Stomach smooth muscle (tissue), 2 donors: ENCODE data around the gene KIAA1549.

Source experiments
- H3K27ac ChIP-seq: one replicate; pipeline ENCODE4 v1.7.0; 2013; ENCODE audit warnings: mild to moderate bottlenecking, low read length, inconsistent platforms
- H3K27me3 ChIP-seq, 2 donors: one replicate each; pipeline ENCODE4 v1.7.0; 2013; ENCODE audit warnings: low read length in 2 of 2; ENCODE audit not compliant: insufficient read depth in 2 of 2, control insufficient read depth in 1 of 2
- H3K36me3 ChIP-seq, 2 donors: one replicate each; pipeline ENCODE4 v1.7.0; 2013; ENCODE audit warnings: low read length in 2 of 2; ENCODE audit not compliant: control insufficient read depth in 2 of 2, insufficient read depth in 2 of 2
- H3K4me1 ChIP-seq: one replicate; pipeline ENCODE4 v1.7.0; 2013; ENCODE audit warnings: low read length; ENCODE audit not compliant: control insufficient read depth, insufficient read depth
- H3K4me3 ChIP-seq, 2 donors: one replicate each; pipeline ENCODE4 v1.7.0; 2013; ENCODE audit warnings: low read length in 2 of 2
- H3K9ac ChIP-seq, 2 donors: one replicate each; pipeline ENCODE4 v1.7.0; 2013; ENCODE audit warnings: low read length in 2 of 2, mild to moderate bottlenecking in 1 of 2
- H3K9me3 ChIP-seq, 2 donors: one replicate each; pipeline ENCODE4 v1.7.0; 2013; ENCODE audit warnings: low read length in 2 of 2; ENCODE audit not compliant: control insufficient read depth in 2 of 2
- donor health status: healthy.
- donor health status: Pancreatic carcinoma.

Gene KIAA1549

DNA sequence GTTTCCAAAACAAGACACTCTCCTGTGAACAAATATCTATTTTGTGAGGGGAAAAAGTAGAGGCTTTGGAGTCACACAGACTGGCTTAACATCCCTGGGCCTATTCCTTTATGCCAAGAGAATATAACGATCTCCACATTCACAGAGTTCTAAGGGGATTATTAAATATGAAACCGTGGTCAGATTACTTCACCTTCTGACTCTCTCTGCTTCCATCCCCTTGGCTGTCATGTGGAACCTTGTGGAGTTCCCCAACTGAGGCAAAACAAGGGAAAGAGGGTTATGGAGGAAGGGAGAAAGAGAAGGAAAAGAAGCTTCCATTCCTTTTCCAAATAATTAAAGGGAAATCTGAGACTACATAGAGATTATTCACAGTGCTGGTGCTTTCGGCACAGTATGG is 127.7 kb downstream of the KIAA1549 start:
- Histone ChIP-seq H3K9ac (no peak overlapping the region), H3K36me3 (peaks cover 0 to 3% of the 10 kb centered on the region in 2 donors), H3K4me3 (no peak overlapping the region), H3K27ac (no peak overlapping the region), H3K27me3 (no peaks in the 10 kb centered on the region), H3K4me1 (no peaks in the 10 kb centered on the region), H3K9me3 (no peaks in the 10 kb centered on the region)

DNA sequence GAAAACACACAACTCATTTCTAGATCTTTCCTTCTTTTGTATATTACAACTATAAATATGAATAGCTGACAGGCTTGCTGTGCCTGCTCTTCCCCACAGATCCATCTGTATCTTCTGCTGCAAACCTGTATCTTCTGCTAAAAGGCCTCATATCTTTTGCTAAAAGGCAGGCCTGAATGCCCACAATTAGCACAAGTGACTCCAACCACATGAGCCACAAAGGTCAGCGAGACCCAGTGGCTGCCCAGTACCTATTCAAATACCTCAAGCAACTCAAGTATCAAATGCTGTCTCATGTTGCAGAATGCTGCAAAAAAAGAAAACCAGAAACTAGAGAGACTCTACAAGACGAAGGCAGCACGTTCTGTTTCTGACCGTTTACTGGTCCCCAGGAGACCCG is 128.7 kb downstream of the KIAA1549 start:
- H3K27me3 ChIP-seq: no peaks in the 10 kb centered on the region
- H3K36me3 ChIP-seq: peaks cover 0 to 3% of the 10 kb centered on the region in 2 donors
- H3K9me3 ChIP-seq: no peaks in the 10 kb centered on the region
- no peaks in the 10 kb centered on the region for H3K4me1 ChIP-seq
- H3K27ac ChIP-seq: no peak overlapping the region
- no peak overlapping the region for H3K4me3 ChIP-seq
- no peak overlapping the region for H3K9ac ChIP-seq

DNA sequence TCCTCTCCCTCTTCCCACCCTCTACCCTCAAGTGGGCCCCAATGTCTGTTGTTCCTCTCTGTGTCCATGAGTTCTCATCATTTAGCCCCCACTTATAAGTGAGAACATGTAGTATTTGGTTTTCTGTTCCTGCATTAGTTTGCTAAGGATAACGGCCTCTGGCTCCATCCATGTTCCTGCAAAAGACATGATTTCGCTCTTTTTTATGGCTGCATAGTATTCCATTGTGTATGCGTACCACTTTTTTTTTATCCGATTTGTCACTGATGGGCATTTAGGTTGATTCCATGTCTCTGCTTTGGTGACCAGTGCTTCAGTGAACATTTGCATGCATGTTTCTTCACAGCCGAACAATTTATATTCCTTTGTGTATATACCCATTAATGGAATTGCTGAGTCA is 131.5 kb downstream of the KIAA1549 start:
- Histone ChIP-seq H3K36me3 (peaks cover 0 to 3% of the 10 kb centered on the region in 2 donors), H3K9ac (no peak overlapping the region), H3K27ac (no peak overlapping the region), H3K27me3 (no peaks in the 10 kb centered on the region), H3K9me3 (no peaks in the 10 kb centered on the region), H3K4me3 (no peak overlapping the region), H3K4me1 (no peaks in the 10 kb centered on the region)

DNA sequence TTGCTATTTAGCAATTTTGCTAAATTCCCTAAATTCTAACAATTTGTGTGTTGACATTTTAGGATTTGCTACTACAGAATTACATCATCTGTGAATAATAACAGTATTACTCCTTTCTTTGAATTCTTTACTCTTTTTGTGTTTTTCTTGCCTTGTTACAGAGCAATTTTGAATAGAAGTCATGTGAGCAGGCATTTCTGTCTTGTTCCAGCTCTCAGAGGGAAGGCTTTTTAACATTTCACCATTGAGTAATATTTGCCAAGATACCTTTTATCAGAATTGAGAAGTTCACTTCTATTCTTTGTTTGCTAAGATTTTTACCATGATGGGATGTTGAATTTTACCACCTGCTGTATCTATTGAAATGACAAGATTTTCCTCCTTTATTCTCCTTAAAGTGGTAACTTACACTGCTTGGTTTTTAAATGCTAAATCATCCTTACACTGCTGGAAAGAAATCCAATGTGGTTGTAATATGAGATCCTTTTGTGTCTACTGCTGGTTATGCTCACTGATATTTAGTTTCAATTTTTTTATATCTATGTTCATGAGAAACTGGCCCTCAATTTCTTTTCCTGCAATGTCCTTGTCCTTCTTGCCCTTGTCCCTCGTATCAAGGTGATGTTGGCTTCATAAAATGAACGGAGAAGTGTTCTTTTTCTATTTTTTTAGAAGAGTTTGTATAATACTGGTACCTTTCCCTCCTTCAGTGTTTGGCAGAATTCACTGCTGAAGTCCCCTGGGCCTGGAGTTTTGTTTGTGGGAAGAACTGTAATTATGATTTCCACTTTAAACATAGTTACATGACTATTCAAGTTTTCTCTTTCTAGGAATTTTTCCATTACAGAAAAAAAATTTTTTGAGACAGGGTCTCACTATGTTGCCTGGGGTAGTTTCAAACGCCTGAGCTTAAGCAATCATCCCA is 132.9 kb downstream of the KIAA1549 start:
- H3K9ac ChIP-seq: no peak overlapping the region
- no peak overlapping the region for H3K4me3 ChIP-seq
- H3K9me3 ChIP-seq: no peaks in the 10 kb centered on the region
- peaks cover 0 to 3% of the 10 kb centered on the region in 2 donors for H3K36me3 ChIP-seq
- H3K4me1 ChIP-seq: no peaks in the 10 kb centered on the region
- H3K27me3 ChIP-seq: no peaks in the 10 kb centered on the region
- H3K27ac ChIP-seq: no peak overlapping the region

DNA sequence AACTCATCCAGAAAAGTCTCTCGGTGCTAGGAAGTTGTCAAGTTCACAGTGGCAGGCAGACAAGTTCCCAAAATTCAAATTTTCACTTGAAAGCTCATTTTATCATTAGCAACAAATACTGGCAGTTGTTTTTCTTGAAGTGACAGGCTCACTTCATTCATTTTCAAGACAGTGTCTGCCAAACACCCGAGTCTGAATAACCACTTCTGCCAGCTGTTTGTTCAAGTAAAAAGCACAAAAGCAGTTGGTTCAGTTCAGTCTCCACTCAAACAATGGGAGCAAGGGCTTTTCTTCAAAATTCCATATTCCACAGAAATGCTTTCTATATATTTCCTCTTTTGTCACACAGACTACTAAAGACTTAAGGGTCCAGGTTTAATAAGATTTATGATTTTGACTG is 135.5 kb downstream of the KIAA1549 start:
- peaks cover 0 to 3% of the 10 kb centered on the region in 2 donors for H3K36me3 ChIP-seq
- no peak overlapping the region for H3K4me3 ChIP-seq
- no peaks in the 10 kb centered on the region for H3K4me1 ChIP-seq
- H3K27ac ChIP-seq: no peak overlapping the region
- H3K9ac ChIP-seq: no peak overlapping the region
- H3K9me3 ChIP-seq: no peaks in the 10 kb centered on the region
- no peaks in the 10 kb centered on the region for H3K27me3 ChIP-seq

DNA sequence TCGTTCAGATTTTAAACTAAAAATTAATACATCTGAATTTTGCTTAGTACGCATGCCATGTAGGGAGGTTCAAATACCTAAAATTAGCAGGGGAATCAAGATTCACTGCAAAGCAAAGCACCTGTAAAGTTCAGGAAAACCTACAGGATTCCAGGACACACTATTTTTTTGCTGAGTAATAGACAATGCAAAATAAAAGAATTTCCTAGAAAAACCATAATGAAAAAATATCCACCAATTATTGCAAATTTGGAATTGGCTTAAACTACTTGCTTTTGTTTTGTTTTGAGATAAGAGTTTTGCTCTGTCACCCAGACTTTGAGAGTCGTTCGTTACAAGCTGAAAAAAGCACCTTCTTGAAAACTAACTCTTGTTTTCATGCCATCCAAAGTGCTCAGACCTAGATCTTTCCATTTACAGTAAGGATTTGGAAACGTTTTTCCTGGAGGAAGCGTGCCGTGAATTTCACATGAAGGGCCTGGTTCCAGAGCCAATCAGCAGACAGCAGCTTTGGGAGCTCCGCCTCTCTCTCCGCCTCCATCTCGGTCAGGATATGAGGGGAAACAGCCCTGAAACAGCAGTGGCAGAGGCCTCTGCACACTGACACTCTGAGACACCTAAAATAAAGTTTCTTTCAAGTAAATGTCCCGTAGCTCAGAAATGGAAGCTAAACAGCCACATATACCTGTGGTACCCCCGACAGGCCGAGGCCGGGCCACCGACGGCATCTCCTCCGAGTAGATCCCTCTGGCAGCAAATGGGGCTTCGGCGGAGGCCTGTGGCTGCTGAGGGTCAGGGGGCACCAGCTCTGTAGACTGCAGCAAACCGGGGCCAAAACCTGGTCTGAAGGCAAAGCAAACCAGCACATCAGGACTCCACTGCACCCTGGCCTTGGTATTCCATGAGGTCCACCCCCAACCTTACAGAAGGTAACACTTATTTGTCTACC is 137.3 kb downstream of the KIAA1549 start:
- Histone ChIP-seq H3K27ac (no peak overlapping the region), H3K4me1 (no peaks in the 10 kb centered on the region), H3K36me3 (no peaks in the 10 kb centered on the region)

DNA sequence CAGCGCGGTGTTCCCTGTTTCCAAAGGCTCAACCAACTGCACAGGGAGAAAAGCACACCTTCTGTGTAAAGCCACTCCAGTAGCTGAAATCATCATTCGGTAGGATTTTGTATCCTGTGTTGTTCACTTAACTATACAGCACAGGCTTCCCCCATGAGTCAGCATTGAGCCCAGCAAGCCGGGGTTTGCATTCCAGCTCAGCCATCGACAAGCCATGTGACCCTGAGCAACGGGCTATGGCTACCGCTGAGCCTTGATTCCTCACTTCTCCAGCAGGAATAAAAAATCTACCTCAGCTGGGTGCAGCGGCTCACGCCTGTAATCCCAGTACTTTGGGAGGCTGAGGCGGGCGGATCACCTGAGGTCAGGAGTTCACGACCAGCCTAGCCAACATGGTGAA is 139.1 kb downstream of the KIAA1549 start:
- Histone ChIP-seq H3K4me3 (no peak overlapping the region), H3K9ac (no peak overlapping the region), H3K9me3 (no peaks in the 10 kb centered on the region), H3K36me3 (peaks cover 0 to 2% of the 10 kb centered on the region in 2 donors), H3K27me3 (no peaks in the 10 kb centered on the region), H3K4me1 (no peaks in the 10 kb centered on the region), H3K27ac (no peak overlapping the region)

More for the DNA sequence above, 137.3 kb downstream of the KIAA1549 start:
- Histone ChIP-seq H3K27me3 (no peaks in the 10 kb centered on the region), H3K9ac (no peak overlapping the region), H3K9me3 (no peaks in the 10 kb centered on the region), H3K4me3 (no peak overlapping the region)

DNA sequence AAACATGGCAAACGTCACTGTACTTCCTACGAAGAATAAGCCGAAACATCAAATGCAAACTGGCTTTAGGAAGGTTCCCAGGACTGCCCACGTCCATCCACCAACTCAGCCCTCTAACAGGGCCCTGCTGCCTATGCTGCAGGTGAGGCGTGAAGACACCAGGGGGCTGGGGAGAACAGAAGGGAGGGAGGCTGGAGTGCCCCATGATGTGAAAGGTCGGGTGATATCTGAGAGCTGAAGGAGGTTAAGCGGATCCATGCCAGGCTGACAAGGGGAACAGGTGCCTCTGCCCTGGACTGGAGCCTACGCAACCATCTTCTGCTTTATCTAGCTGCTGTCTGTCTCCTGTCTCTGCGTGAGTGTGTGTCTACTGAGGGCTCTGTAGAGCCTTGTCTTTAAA is 143.0 kb downstream of the KIAA1549 start:
- Histone ChIP-seq H3K36me3 (peaks cover 0 to 5% of the 10 kb centered on the region in 2 donors), H3K27ac (no peak overlapping the region), H3K9me3 (no peaks in the 10 kb centered on the region), H3K4me3 (no peak overlapping the region), H3K9ac (no peak overlapping the region), H3K4me1 (no peaks in the 10 kb centered on the region), H3K27me3 (no peaks in the 10 kb centered on the region)

DNA sequence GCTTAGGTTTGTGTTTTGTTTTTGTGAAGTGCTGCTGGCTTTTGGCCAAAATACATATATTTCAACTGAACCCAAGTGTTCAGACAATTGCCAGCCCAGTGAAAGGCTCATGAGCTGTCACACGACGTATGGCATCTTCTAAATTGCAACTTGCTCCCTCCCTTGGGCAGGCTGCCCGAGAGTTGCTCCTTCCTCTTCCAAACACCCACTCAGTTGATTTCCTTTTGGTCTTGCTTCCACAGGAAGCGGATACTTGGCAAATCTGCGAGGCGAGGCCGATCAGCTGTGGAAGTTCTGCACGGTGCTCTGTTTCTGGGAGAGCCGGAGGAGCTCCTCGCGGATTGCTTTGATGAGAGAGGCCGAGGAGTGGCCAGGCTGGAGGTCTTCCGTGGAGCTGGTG is 143.6 kb downstream of the KIAA1549 start:
- Histone ChIP-seq H3K27me3 (no peaks in the 10 kb centered on the region), H3K27ac (no peak overlapping the region), H3K36me3 (peaks cover 0 to 5% of the 10 kb centered on the region in 2 donors), H3K4me1 (no peaks in the 10 kb centered on the region), H3K9ac (no peak overlapping the region), H3K4me3 (no peak overlapping the region), H3K9me3 (no peaks in the 10 kb centered on the region)

DNA sequence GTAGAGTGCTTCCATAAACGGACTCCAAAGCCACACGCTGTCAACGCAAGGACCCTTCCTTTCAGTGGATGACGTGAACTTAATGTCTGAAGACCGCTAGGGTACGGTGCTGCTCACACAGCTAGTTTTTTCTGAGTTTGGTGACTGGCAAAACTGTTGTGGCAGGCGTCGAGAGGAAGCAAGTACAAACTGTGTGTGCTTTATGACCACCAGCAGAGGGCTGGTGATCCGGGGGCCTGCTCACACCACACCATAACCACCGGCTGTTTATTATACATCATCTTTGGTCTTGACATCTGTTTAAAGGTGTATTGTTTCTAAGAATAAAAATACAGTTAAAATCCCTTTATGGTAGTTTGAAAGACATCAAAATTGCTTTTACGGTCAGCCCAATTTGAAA is 146.1 kb downstream of the KIAA1549 start:
- Histone ChIP-seq H3K27me3 (no peaks in the 10 kb centered on the region), H3K9me3 (no peaks in the 10 kb centered on the region), H3K9ac (no peak overlapping the region), H3K4me3 (no peak overlapping the region), H3K4me1 (no peaks in the 10 kb centered on the region), H3K36me3 (peaks cover 0 to 5% of the 10 kb centered on the region in 2 donors), H3K27ac (no peak overlapping the region)
